Measurements from ENCODE around the gene PIMREG.
"Not testable (repeated sequence)": the region's sequence is repeated elsewhere in the genome, so short reads cannot be mapped to it uniquely, and the experiment has no call there.

Gene PIMREG

GRCh38 chr17:6480303-6480675, 36.0 kb downstream of the PIMREG start:
- DNase-seq = no peak

- no peak for DNase-seq
Observed at GRCh38 chr17:6482105-6482455, 37.8 kb downstream of the PIMREG start.

GRCh38 chr17:6482796-6483195, 38.5 kb downstream of the PIMREG start:
- not testable (repeated sequence) for DNase-seq

DNA sequence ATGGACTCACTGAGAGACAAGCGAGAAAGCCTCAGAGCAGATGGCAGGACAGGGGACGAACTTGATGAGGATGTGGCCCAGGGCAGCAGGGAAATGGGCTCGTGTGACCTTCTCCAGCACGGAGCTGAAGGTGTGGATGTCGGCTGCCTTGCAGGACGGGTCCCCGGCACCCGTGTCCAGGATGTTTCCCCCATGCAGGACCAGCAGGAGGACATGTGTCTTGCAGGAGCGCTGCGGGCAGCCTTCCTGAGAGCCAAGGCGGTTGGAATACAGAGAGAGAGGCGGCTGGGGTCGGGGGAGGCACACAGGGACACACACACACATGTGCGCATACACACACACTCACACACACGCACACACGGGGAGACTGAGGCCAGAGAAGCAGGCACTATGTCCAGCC, 39.3 kb downstream of the PIMREG start:
- no peak for DNase-seq

- no peak for DNase-seq
Observed at GRCh38 chr17:6485646-6486412, 41.6 kb downstream of the PIMREG start.

DNA sequence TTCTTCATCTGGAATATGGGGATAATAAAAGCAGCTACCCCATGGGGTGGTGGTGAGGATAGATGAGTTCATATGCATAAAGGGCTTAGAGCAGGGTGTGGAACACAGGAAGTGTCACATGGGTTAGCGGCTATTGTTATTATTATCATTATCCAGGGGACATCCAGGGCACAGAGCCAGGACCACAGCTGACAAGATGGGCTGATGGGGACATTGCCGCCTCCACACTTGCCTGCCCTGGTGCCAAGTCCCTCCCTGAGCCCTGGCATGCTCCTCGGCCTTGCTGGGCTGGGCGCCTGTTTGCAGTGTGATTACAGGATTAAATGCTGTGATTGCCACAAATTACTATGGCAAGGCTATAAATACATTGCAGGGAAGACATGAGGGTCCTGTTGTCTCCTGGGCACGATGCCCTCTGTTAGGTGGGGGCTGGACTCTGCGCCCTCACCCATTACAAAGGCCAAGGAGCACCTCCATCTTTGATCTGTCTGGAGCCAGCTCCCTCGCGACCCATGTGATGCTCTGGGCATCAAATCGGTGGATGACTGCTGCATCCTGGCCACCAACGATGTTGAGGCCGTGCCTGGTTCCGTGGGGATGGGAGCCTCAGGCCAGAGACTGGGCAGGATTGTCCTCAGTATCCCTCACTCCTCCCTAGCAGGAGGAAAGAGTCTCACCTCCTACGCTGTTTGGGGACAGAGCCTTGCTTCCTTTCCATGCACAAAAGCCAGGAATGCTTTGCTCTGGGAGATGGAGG, 43.2 kb downstream of the PIMREG start:
- no peak for DNase-seq

GRCh38 chr17:6488008-6488539, 43.8 kb downstream of the PIMREG start:
- DNase-seq = no peak

DNA sequence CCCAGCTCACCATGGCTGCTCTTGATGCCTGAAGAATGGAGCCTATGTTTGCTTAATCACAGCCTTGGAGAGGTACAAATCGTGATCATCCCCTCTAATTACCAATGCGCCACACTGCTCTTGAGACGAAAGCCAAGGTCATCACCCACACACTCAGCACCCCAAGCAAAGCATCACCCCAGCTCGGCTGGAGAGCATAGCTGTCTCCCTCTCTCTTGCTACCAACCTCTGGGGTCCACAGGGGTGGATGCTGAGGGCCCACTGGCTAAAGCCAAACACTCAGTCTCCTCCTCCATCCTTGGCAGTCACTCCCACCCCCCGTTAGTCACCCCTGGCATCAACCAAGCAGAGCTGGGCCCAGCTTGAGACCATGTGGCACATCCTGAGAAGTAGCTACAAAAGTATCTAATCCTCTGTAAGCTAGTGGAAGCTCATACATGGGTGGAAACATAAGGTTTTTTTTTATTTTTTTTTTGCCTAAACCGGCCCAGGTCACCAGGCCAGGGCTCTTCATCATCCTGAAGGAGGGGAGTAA, 44.8 kb downstream of the PIMREG start:
- no peak for DNase-seq

DNA sequence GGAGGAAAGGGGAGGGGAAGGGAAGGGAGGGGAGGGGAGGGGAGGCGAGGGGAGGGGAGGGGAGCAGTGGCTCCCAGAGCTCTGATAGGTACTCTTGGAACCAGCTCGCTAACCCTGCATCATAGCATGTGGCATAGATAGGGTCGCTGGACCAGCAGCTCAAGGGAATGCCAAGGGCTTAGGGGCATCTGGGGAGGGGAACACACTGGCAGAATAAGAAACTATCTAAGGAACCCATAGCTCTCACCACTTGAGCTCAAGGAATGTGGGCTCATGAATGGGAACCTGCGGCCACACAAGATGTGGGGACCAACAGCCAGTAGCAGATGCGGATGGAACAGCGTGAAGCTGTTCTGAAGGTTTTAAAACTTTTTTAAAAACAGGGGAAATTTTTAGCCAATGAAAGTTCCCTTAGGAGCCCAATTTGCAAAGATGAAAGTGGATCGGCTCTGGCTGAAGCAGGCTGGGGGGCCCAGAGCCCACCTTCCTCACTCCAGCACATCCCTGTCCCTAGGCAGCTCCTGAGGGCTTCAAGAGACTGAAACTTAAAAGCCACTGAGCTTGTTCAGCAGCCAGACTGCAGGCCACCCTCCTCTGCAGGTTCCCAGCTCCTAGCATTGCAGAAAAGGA, 46.9 kb downstream of the PIMREG start:
- DNase-seq = no peak

- no peak for DNase-seq
Observed at GRCh38 chr17:6492892-6493674, 48.8 kb downstream of the PIMREG start.

- no peak for DNase-seq
Observed at GRCh38 chr17:6494239-6494941, 50.1 kb downstream of the PIMREG start.

DNA sequence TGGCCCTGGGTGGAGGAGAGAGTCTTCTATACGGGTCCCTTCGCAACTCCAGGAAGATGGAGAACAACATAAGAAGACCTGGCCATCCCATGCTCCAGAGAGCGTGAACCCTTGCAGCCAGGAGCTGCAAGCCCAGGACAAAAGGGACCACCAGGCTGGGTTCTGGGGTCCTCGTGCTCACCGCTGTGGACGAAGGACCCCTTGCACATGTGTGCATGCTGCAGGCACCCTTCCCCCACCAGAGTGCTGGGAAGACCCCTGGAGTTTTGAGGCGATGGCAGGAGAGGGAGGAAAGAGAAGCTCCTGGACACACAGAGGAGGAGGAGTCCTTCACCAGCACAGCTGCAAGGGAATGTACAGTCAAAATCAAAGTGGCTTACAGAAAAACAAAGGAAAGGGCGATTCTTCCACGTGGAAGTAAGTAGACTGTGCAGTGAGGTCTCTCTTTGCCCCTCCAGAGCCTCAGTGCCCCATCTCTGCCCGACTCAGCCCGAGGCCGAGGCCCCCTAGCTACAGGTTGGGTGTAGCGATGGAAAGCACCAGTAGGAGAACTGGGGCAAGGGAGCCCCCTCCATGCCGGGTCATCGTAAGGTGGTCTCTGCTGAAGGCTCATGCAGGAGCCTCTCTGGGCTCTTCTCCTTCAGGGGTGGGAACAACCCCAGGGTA, 51.3 kb downstream of the PIMREG start:
- DNase-seq = no peak

GRCh38 chr17:6496116-6496481, 51.8 kb downstream of the PIMREG start:
- no peak for DNase-seq

- no peak for DNase-seq
Observed at GRCh38 chr17:6496640-6497441, 52.6 kb downstream of the PIMREG start.

DNA sequence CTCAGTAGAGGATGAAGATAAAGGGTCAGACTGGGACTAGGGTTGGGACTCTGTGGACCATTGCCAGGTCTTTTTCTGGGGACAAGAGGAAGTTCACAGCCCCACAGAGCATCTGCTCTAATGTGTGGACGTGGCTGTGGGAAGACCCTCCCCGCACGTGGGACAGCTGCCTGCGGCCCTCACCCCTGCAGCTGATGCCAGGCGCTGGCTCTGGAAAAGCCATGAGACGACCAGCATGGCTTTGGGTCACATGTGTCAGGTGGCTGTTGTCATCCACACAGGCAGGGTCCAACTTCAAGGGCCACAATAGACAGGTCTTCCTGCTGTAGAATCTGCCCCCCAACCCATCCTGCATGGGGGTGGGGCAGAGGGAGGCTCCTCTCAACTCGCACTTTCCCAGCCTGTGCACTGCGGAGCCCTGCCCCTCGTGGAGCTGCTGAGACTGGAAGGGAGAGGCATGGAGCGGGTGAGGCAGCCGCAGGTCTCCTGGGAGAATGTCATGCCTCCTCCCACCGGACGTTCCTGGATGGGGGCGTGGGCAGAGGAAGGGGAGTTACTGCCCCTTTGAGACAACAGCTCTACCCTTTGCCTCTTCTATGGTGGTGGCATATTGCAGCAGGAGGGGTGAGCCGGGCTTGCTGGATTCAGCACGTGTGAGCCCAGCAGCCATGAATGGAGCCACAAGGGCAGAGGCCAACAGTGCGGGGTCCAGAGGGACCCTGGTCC, 53.4 kb downstream of the PIMREG start:
- no peak for DNase-seq

DNA sequence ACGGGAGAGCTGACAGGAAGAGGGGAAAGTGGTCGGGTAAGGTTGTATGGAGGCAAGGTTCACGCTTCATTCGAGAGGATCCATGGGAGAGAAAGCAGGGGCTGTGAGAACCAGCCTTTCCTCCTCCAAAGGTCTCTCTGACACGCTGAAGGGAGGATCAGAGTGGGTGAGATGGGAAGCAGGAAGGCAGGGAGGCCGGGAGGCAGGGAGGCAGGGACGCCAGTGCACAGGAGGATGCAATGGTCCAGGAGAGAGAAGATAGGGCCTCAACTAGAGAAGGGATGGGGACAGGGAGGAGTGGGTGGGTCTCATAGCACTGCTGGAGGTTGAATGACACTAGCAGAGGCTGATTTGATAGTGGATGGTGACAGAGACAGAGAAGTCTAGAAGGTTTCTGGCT, 54.1 kb downstream of the PIMREG start:
- DNase-seq = no peak

DNA sequence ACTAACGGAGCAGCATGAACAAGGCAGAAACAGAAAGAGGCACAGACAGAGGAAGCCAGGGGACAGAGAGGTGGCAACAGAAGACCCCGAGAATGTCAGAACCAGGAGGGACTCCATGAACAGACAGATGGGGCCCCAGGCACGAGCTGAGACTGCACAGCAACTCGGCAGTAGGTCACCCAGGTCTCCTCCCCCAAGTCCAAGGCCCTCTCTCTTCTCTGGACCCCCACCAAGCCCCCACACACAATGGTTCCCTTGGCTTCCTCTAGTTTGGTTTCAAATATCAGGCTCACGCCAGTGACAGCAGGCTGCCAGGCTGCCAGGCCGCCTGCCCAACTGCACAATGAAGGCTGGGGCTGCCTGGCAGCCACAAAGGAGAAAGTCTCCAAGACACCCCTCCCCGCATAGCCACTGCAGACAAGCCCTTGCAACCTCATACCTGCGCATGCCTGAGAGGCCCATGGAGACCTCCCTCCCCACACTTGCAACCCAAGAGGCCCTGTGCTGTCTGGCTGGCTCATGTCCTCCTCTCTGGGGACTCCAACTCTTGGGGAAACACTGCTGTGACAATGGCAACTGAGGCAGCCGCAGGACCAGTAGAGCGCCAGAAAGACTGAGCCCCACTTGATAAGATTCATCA, 54.8 kb downstream of the PIMREG start:
- no peak for DNase-seq

Measured in NCI-H1436 treated with DMSO at 0.1 percent for 48 hours (cell line).